Uterus (tissue), 4 donors: ENCODE data around the gene ATG13. TPM values are rescaled to one million over a fixed set of nuclear protein-coding genes. Genes with fewer than 3 reads are reported as not detected.

Source experiments
- DNase-seq, 2 donors: peaks; one replicate each; pipeline ENCODE4 v3.0.0-alpha.2; 2019 to 2020
- H3K27ac ChIP-seq, 2 donors: fragments of 200-600 bp; sonication (generic); 1 replicate in 1 of 2; 2 replicates in 1 of 2; pipeline ENCODE4 v1.5.1; 2016 to 2018
- H3K27me3 ChIP-seq, 2 donors: fragments of 200-600 bp; sonication (generic); one replicate each; pipeline ENCODE4 v1.5.1; 2018 to 2019; ENCODE audit warnings: control low read depth in 1 of 2
- H3K36me3 ChIP-seq, 2 donors: fragments of 200-600 bp; sonication (generic); one replicate each; pipeline ENCODE4 v1.5.1; 2019; ENCODE audit warnings: control low read depth in 1 of 2
- H3K4me1 ChIP-seq, 2 donors: fragments of 200-600 bp; sonication (generic); one replicate each; pipeline ENCODE4 v1.5.1; 2018 to 2019; ENCODE audit warnings: control low read depth in 1 of 2
- H3K4me3 ChIP-seq, 2 donors: fragments of 200-600 bp; sonication (generic); 1 replicate in 1 of 2; 2 replicates in 1 of 2; pipeline ENCODE4 v1.5.1; 2018 to 2019; ENCODE audit warnings: mild to moderate bottlenecking in 1 of 2
- H3K9me3 ChIP-seq, 2 donors: fragments of 200-600 bp; sonication (generic); one replicate each; pipeline ENCODE4 v1.5.1; 2019; ENCODE audit warnings: control low read depth in 1 of 2
- POLR2A ChIP-seq, 2 donors: fragments of 450-650 bp; IDR thresholded peaks; one replicate each; pipeline ENCODE4 v1.6.1; 2016; ENCODE audit warnings: antibody characterized with exemption in 2 of 2, mild to moderate bottlenecking in 1 of 2, moderate library complexity in 1 of 2
- intact Hi-C: fragments of 100-400 bp; cut with DNase I; formaldehyde crosslinking; loops from one replicate; pipeline ENCODE4 v1.15.1; 2023; ENCODE audit warnings: low total_unique reads
- total RNA-seq, 4 donors: library from RNA; depleted of rRNA in 3 of 4; stranded (reverse); fragments of >200 nt in 3 of 4; gene quantifications; one replicate each; pipeline versions ENCODE4 v1.1.0 to v1.2.4, GENCODE V29; 2014 to 2023
- TF ChIP-seq, protein P1 (sequence below), 4 experiments: fragments of 200-600 bp in 2 of 4; fragments of 450-650 bp in 2 of 4; sonication (generic) in 2 of 4; IDR thresholded peaks; one replicate each; pipeline ENCODE4 v1.5.1; 2016 to 2019; ENCODE audit warnings: antibody characterized with exemption in 4 of 4, mild to moderate bottlenecking in 2 of 4, moderate library complexity in 1 of 4
- donor health status: DM: yes; HTN: yes; CAD: no.

Gene ATG13
- total RNA-seq, 4 donors from 2014 or later: 51.8 to 102 (median 68.3) TPM

DNA sequence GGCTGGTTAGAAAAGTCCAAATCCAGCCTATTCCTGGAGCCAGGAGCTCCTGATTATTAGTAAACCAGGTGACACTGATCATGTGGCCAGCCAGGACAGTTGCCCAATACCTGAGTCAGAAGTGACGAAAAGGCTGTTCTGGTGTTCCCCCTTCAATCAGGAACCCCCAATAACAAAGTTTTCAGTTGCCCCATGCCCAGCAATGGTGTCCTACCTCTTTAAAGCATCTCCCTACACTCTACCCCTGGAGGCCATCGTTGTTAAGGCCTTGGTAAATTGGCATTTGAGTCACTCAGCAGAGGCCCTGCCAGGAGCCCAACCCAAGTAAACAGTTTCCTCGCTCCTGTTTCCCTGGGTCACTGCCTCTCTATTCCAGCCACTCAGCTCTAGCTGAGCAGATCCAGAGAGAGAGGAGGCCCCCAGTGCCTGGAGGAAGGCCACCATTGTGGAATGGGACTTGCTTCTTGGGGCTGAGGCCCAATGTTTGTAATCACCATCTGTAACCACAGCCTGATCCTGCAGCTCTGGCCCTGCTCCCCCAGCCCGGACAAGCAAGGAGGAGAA lies 58.0 kb downstream of the ATG13 start:
- no peaks in the 10 kb centered on the region for H3K36me3 ChIP-seq
- intact Hi-C loops: no loop called here

DNA sequence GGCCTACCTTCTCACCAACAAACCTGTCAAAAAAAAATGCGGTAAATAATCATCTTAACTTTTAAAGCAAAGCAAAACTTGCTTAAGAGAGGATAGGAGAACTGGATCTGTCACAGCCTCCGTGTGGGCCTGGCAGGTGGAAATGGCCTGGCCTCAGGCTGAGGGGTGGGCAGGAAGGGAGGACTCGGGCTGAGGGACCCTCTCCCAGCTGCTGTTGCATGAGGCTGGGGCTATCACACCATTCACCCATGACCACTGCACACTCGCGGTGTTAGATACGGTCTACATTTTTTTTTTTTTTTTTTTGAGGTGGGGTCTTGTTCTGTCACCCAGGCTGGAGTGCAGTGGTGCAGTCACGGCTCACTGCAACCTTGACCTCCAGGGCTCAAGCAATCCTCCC lies 58.6 kb downstream of the ATG13 start:
- TF ChIP-seq, protein P1, sequence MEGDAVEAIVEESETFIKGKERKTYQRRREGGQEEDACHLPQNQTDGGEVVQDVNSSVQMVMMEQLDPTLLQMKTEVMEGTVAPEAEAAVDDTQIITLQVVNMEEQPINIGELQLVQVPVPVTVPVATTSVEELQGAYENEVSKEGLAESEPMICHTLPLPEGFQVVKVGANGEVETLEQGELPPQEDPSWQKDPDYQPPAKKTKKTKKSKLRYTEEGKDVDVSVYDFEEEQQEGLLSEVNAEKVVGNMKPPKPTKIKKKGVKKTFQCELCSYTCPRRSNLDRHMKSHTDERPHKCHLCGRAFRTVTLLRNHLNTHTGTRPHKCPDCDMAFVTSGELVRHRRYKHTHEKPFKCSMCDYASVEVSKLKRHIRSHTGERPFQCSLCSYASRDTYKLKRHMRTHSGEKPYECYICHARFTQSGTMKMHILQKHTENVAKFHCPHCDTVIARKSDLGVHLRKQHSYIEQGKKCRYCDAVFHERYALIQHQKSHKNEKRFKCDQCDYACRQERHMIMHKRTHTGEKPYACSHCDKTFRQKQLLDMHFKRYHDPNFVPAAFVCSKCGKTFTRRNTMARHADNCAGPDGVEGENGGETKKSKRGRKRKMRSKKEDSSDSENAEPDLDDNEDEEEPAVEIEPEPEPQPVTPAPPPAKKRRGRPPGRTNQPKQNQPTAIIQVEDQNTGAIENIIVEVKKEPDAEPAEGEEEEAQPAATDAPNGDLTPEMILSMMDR (IDR thresholded peaks at IDR 0.05): no peak
- TF ChIP-seq POLR2A (IDR thresholded peaks at IDR 0.05): no peak
- H3K4me1 ChIP-seq: peaks cover 5 to 13% of the 10 kb centered on the region in 2 donors
- H3K36me3 ChIP-seq: no peaks in the 10 kb centered on the region
- no peaks in the 10 kb centered on the region for H3K9me3 ChIP-seq
- intact Hi-C loops: no loop called here
- no peaks in the 10 kb centered on the region for H3K27me3 ChIP-seq
- DNase-seq: no peak
- no peak overlapping the region for H3K4me3 ChIP-seq
- H3K27ac ChIP-seq: peak overlapping the region; percentile 78 to 82

More for the DNA sequence above, 58.0 kb downstream of the ATG13 start:
- Histone ChIP-seq H3K27me3 (no peaks in the 10 kb centered on the region), H3K27ac (peak overlapping the region; percentile 78 to 82), H3K9me3 (no peaks in the 10 kb centered on the region), H3K4me1 (peaks cover 5 to 13% of the 10 kb centered on the region in 2 donors), H3K4me3 (no peak overlapping the region)
- TF ChIP-seq, protein P1 (IDR thresholded peaks at IDR 0.05): no peak
- no peak for TF ChIP-seq POLR2A (IDR thresholded peaks at IDR 0.05)
- peak; percentile 70 to 76 for DNase-seq

DNA sequence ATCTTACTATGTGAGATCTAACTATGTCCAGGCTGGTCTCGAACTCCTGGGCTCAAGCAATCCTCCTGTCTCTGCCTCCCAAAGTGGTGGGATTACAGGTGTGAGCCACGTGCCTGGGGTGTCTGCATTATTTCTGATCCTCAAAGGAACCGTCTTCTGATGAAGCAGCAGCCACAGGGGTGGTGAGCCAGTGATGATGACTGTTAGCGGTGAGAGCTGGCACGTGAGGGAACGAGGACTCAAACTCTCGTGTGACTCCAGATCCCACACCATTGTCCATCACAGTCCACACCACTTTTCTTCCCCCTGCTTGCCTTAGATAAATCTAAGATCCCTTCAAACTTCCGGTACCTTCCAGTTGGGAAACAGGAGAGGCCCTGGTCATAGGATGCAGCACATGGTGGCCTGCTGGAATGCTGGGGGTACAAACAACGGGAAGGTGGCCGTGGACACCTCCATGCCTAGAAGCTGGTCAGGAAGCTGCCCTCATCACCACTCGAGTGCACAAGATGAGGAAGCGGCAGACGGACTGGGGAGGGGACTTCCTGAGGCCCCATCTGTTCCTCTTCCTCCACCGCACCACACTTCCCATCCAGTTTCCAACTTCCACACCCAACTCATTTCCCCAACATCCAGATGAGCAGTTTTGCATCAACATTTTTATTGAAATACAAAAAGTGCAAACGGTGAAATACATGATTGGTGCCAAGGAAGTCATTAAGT lies 59.2 kb downstream of the ATG13 start:
- H3K4me1 ChIP-seq: peaks cover 5 to 13% of the 10 kb centered on the region in 2 donors
- no peak overlapping the region for H3K4me3 ChIP-seq
- intact Hi-C loops: no loop called here
- no peak for DNase-seq
- TF ChIP-seq POLR2A (IDR thresholded peaks at IDR 0.05): no peak
- TF ChIP-seq, protein P1 (IDR thresholded peaks at IDR 0.05): no peak
- no peaks in the 10 kb centered on the region for H3K27me3 ChIP-seq
- H3K36me3 ChIP-seq: no peaks in the 10 kb centered on the region
- no peaks in the 10 kb centered on the region for H3K9me3 ChIP-seq
- peak overlapping the region; percentile 78 to 82 for H3K27ac ChIP-seq

DNA sequence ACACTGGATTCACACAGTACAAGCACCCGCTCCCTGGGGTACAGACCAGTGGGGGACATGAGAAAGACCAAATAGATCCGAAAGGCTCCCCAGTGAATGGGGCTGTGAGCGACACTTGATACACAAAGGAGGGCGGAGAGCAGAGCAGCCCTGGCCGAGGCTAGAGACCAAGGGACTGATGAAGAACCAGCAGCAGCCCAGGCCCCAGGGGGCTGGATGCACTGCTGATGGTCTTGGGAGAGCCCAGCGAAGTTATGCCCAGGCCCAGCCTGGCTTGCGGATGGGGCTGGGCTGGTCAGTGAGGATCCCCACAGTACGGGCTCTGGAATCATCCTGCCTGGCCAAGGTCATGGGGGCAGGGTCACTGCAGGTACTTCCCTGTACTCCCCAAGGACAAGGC lies 59.8 kb downstream of the ATG13 start:
- no peaks in the 10 kb centered on the region for H3K36me3 ChIP-seq
- no peaks in the 10 kb centered on the region for H3K9me3 ChIP-seq
- TF ChIP-seq, protein P1 (IDR thresholded peaks at IDR 0.05): no peak
- TF ChIP-seq POLR2A (IDR thresholded peaks at IDR 0.05): no peak

DNA sequence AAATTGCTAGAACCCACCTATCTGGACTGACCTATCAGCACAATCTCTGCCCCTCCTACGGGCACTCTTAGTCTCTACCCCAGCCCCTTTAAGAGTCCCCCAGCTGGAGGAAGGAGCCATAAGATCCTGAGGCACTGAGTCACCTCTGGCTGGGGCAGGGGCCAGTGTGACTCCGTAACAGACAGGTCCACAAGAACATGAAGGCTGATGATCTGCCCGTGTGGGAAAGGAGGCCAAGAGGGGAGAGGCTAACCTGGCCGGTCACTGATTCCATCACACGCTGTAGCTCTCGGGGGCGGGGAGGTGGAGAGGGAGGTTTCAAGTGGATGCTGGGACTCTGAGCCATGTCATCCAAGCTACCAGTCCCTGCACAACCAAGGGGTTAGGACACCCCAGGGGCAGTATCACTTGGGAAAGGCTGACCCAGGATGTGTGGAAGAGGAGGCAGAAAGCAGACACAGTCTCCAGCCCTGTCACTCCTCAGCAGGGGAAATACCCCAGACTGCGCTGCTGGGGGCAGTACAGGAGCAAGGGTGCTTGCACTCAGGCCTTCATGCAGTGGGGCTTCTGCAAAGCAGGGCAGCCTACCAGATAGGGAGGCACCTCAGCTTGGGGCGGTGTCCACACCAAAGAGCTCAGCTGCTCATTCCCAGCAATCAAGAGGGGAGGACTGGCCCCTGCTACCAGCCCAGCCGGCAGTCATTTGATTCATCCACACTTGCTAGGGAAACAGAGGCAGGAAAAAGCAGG lies 60.8 kb downstream of the ATG13 start:
- H3K27me3 ChIP-seq: no peaks in the 10 kb centered on the region
- H3K36me3 ChIP-seq: no peaks in the 10 kb centered on the region
- H3K9me3 ChIP-seq: no peaks in the 10 kb centered on the region
- no peak overlapping the region for H3K4me3 ChIP-seq
- peak overlapping the region; percentile 4 to 21 for H3K27ac ChIP-seq
- TF ChIP-seq POLR2A (IDR thresholded peaks at IDR 0.05): no peak
- TF ChIP-seq, protein P1 (IDR thresholded peaks at IDR 0.05): no peak
- DNase-seq: no peak
- H3K4me1 ChIP-seq: peaks cover 5 to 13% of the 10 kb centered on the region in 2 donors
- intact Hi-C loops: no loop called here

More for the DNA sequence above, 59.8 kb downstream of the ATG13 start:
- Histone ChIP-seq H3K27ac (peak overlapping the region in 1 of 2 donors; percentile 7), H3K4me3 (no peak overlapping the region), H3K27me3 (no peaks in the 10 kb centered on the region), H3K4me1 (peaks cover 5 to 13% of the 10 kb centered on the region in 2 donors)
- intact Hi-C loops: no loop called here
- no peak for DNase-seq
